GM12878 (cell line): ENCODE measurements around the gene YIPF5. TPM values are rescaled to one million over a fixed set of nuclear protein-coding genes. Genes with fewer than 3 reads are reported as not detected.

Source experiments
- ATAC-seq: fragments of 200-7000 bp; cut with Tn5 transposase; 3 replicates; pipeline ENCODE4 v1.9.1; 2020; ENCODE audit warnings: mild to moderate bottlenecking, moderate library complexity
- BruUV-seq: library from RNA; stranded (reverse); fragments of 400-500 nt; replicated peaks from 2 replicates; lab custom pipeline; 2021; lab: Mats Ljungman, UMichigan
- CTCF ChIA-PET: fragments of 300-600 bp; sonication (Branson Sonifier 250); formaldehyde crosslinking; extraction: SDS; loops from one replicate; lab custom pipeline; 2021; ENCODE audit warnings: inconsistent platforms; lab: Yijun Ruan, JAX
- POLR2A ChIA-PET: fragments of 350-600 bp; formaldehyde crosslinking; extraction: SDS; loops from one replicate; lab custom pipeline; 2021; ENCODE audit warnings: inconsistent platforms; lab: Charles Lee
- RAD21 ChIA-PET: fragments of 300-600 bp; sonication (Branson Sonifier 250); formaldehyde crosslinking; loops from one replicate; lab custom pipeline; 2023; ENCODE audit warnings: antibody characterized with exemption; ENCODE audit not compliant: unreplicated experiment; lab: Charles Lee
- SMC1A ChIA-PET: fragments of 300-600 bp; sonication (Branson Sonifier 250); formaldehyde crosslinking; loops from one replicate; lab custom pipeline; 2023; ENCODE audit not compliant: unreplicated experiment, uncharacterized antibody; lab: Charles Lee
- DNase-seq: peaks from one replicate; pipeline ENCODE4 v3.0.0-alpha.2; 2011; ENCODE audit warnings: low read depth, low spot score
- FAIRE-seq: peaks from 3 replicates; lab custom pipeline; 2011; peaks lifted over from hg19 to GRCh38; lab: Jason Lieb, UNC
- H2AFZ ChIP-seq: 2 replicates; pipeline ENCODE4 v1.6.0; 2011; ENCODE audit warnings: low read depth, low read length, control low read depth; ENCODE audit not compliant: control insufficient read depth
- H3K27ac ChIP-seq: 2 replicates; pipeline ENCODE4 v1.5.1; 2011; ENCODE audit warnings: control low read depth; ENCODE audit not compliant: control insufficient read depth, insufficient read depth
- H3K27me3 ChIP-seq, 2 experiments: replicated peaks in 1 of 2; 2 replicates each; pipeline versions ENCODE4 v1.6.0 to v1.6.1; 2011; ENCODE audit warnings: low read length in 1 of 2; ENCODE audit not compliant: control insufficient read depth in 2 of 2, insufficient read depth in 2 of 2
- H3K36me3 ChIP-seq, 2 experiments: 2 replicates each; pipeline ENCODE4 v1.5.1; 2011; ENCODE audit warnings: low read length in 1 of 2; ENCODE audit not compliant: control insufficient read depth in 2 of 2, insufficient read depth in 2 of 2
- H3K4me1 ChIP-seq: 2 replicates; pipeline ENCODE4 v1.6.1; 2011; ENCODE audit warnings: mild to moderate bottlenecking, low read length, moderate library complexity, mixed read lengths; ENCODE audit not compliant: control insufficient read depth, insufficient read depth
- H3K4me2 ChIP-seq: 2 replicates; pipeline ENCODE4 v1.6.0; 2011; ENCODE audit warnings: control low read depth; ENCODE audit not compliant: control insufficient read depth, insufficient read depth
- H3K4me3 ChIP-seq: fragments of 200-600 bp; sonication (generic); 2 replicates; pipeline ENCODE4 v1.5.1; 2016
- H3K79me2 ChIP-seq: 2 replicates; pipeline ENCODE4 v1.6.0; 2011; ENCODE audit warnings: low read length; ENCODE audit not compliant: control insufficient read depth, insufficient read depth
- H3K9ac ChIP-seq: 2 replicates; pipeline ENCODE4 v1.8.0; 2011; ENCODE audit warnings: low read length, control low read depth, mixed read lengths; ENCODE audit not compliant: control insufficient read depth, insufficient read depth
- H3K9me3 ChIP-seq: replicated peaks from 3 replicates; pipeline ENCODE4 v1.5.1; 2011; ENCODE audit warnings: mild to moderate bottlenecking, low read length; ENCODE audit not compliant: control insufficient read depth, insufficient read depth
- H4K20me1 ChIP-seq: 2 replicates; pipeline ENCODE4 v1.6.0; 2011; ENCODE audit not compliant: control insufficient read depth, insufficient read depth
- BACH1 ChIP-seq: fragments of 450-650 bp; IDR thresholded peaks from 2 replicates; pipeline ENCODE4 v1.6.1; 2017; ENCODE audit warnings: mild to moderate bottlenecking, borderline replicate concordance
- CBFB ChIP-seq: IDR thresholded peaks from 2 replicates; pipeline ENCODE4 v1.6.1; 2016; ENCODE audit warnings: antibody characterized with exemption, low read depth
- CHD1 ChIP-seq: IDR thresholded peaks from 2 replicates; pipeline ENCODE4 v1.6.1; 2012; ENCODE audit warnings: low read depth, low read length, improper control_type of control experiment
- EGR1 ChIP-seq, 2 experiments: IDR thresholded peaks; 1 replicate in 1 of 2; 2 replicates in 1 of 2; pipeline ENCODE4 v1.6.1; 2011 to 2012; ENCODE audit warnings: low read depth in 2 of 2, low read length in 2 of 2, borderline replicate concordance in 1 of 2, mild to moderate bottlenecking in 1 of 2, moderate library complexity in 1 of 2
- FOXK2 ChIP-seq: fragments of 450-650 bp; IDR thresholded peaks from 2 replicates; pipeline ENCODE4 v1.6.1; 2017; ENCODE audit warnings: mild to moderate bottlenecking, moderate library complexity
- NR2C1 ChIP-seq: fragments of 450-650 bp; IDR thresholded peaks from 2 replicates; pipeline ENCODE4 v1.6.1; 2017; ENCODE audit warnings: antibody characterized with exemption, mild to moderate bottlenecking, moderate library complexity
- TCF7 ChIP-seq: IDR thresholded peaks from 2 replicates; pipeline ENCODE4 v1.6.1; 2014; ENCODE audit warnings: antibody characterized with exemption, borderline replicate concordance
- ZNF217 ChIP-seq: fragments of 450-650 bp; IDR thresholded peaks from 2 replicates; pipeline ENCODE4 v1.6.1; 2017; ENCODE audit warnings: antibody characterized with exemption, mild to moderate bottlenecking
- WGBS: methylation state at CpG from one replicate; pipeline ENCODE4 v1.1.6; 2016; ENCODE audit warnings: low lambda C conversion rate; ENCODE audit not compliant: insufficient replicate concordance, insufficient coverage; ENCODE audit errors: missing lambda C conversion rate; 5-methylcytosine and 5-hydroxymethylcytosine counted together
- in situ Hi-C: fragments of 300-500 bp; cut with MboI; formaldehyde crosslinking; loops from 9 replicates; pipeline ENCODE4 v1.14.3; 2018; ENCODE audit warnings: mixed read lengths
- intact Hi-C: fragments of 100-400 bp; cut with micrococcal nuclease; formaldehyde crosslinking; loops from one replicate; pipeline ENCODE4 v1.14.2; 2022; ENCODE audit not compliant: unreplicated experiment
- polyA plus RNA-seq, 11 experiments: library from polyadenylated mRNA; depleted of rRNA in 4 of 11; unstranded in 6 of 11; stranded (reverse) in 5 of 11; fragments of >200 nt; fragmentation: Nextera tagmentation in 4 of 11; fragmentation: Illumina TruSeq in 1 of 11; extraction: Ambion mirVana in 4 of 11; extraction: Trizol in 1 of 11; gene quantifications; 1 replicate in 1 of 11; 2 replicates in 10 of 11; pipeline versions ENCODE4 v1.2.1 to v1.2.3, GENCODE V29; 2011 to 2016; ENCODE audit warnings: inconsistent platforms in 2 of 11, missing spikeins in 2 of 11, low read depth in 1 of 11
- total RNA-seq, 4 experiments: library from RNA; depleted of rRNA in 3 of 4; stranded (reverse); fragments of >200 nt in 3 of 4; fragmentation: Illumina TruSeq in 1 of 4; extraction: Trizol in 1 of 4; gene quantifications; 2 replicates each; pipeline versions ENCODE4 v1.2.1 to v1.2.3, GENCODE V29; 2013 to 2021

Gene YIPF5
- total and polyA plus RNA-seq, 10 of the 15 experiments (the other 5 are each of a cell fraction or from before 2014, with no cell fraction given): 19.5 to 50.4 (median 34.3) TPM

DNA sequence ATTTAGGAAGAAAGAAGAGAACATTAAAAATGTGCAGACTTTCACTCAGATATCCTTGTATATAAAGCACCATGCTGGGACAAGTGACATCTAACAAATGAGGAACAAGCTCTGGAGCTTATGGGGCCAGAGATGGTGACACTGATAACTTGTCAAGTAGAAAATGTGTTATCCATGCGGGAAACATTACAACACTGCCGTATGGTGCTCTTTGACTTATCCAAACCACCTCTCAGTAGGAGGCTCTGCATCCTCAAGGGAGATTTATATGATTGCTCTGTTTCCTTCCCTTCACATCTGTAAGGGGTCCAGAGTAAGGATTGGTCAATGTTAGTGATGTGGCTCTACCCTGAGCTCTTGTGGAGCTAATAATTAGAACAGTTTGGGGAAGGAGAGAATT, 23.7 kb upstream of the YIPF5 start:
- no peak overlapping the region for H3K9ac ChIP-seq
- intact Hi-C loops: loop anchor here (5.0 kb wide), 2 partner anchors 217 to 1272 kb away; no protein-coding TSS in a partner anchor
- ATAC-seq: no peak
- TF ChIP-seq ZNF217: no peak
- TF ChIP-seq EGR1 (IDR thresholded peaks at IDR 0.05; ENCODE audit: borderline replicate concordance in 1 of 2, low read depth in 2 of 2, low read length in 2 of 2): no peak
- no peak for TF ChIP-seq CHD1
- TF ChIP-seq CBFB: no peak
- TF ChIP-seq BACH1: no peak
- TF ChIP-seq FOXK2: no peak
- TF ChIP-seq TCF7: no peak
- TF ChIP-seq NR2C1: no peak
- TF ChIP-seq, all 136 proteins: peak for 0
- H3K27ac ChIP-seq: no peak overlapping the region
- CTCF ChIA-PET: interaction anchor here (1.0 to 3.7 kb wide), 8 partner anchors 10 to 1272 kb away, joined by 3 to 36 read pairs (median 12); partner anchors contain the start of genes KCTD16 and YIPF5
- no peak overlapping the region for H3K4me3 ChIP-seq
- BruUV-seq: no TSS peak
- no peaks in the 10 kb centered on the region for H3K27me3 ChIP-seq
- no peaks in the 10 kb centered on the region; the same call in 1 of the 3 replicates for H3K9me3 ChIP-seq
- no peak overlapping the region for H2AFZ ChIP-seq
- WGBS: 57% methylated on average over 2 of the region's 2 CpGs
- FAIRE-seq (no peak), DNase-seq (no peak)
- RAD21 ChIA-PET: interaction anchor here (2.1 kb wide), 1 partner anchor 10 kb away, joined by 7 read pairs; no protein-coding TSS in a partner anchor
- in situ Hi-C loops: no loop called here
- SMC1A ChIA-PET: interaction anchor here (0.6 to 4.5 kb wide), 6 partner anchors 10 to 228 kb away, joined by 4 to 37 read pairs (median 6); partner anchors contain the start of genes KCTD16 and YIPF5
- no peaks in the 10 kb centered on the region for H3K79me2 ChIP-seq
- H4K20me1 ChIP-seq: no peaks in the 10 kb centered on the region
- H3K4me1 ChIP-seq: peaks cover 24% of the 10 kb centered on the region
- no peaks in the 10 kb centered on the region for H3K36me3 ChIP-seq
- no peak overlapping the region for H3K4me2 ChIP-seq
- POLR2A ChIA-PET: interaction anchor here (0.5 to 0.6 kb wide), 2 partner anchors 457 to 968 kb away, joined by 3 read pairs; no protein-coding TSS in a partner anchor
